Effector CD4-positive, alpha-beta T cell (primary cell): ENCODE measurements around the gene MCOLN1.

Experiments
- DNase-seq: peaks from one replicate; pipeline ENCODE4 v3.0.0-alpha.2; 2020

The MCOLN1 gene

GRCh38 chr19:7578127-7578526, 55.7 kb downstream of the MCOLN1 start:
- DNase-seq: no peak

DNA sequence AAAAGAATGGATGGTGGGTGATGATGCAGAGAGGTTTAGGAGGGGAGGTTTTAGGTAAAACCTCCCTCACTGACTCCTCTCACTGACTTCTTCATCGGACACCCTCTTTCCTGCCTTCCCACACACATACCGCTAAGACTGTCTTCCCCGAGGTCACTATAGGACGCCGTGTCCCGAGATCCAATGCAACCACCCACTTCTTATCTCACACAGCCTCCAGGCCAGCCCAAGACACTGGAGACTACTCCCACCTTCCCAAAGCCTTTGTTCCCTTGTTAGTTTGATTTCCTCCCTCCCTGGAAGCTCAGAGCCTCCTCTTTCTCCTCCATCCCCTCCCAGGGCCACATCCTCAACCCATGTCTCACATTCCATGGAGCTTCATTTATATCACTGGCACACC, 56.8 kb downstream of the MCOLN1 start:
- DNase-seq: no peak

- no peak for DNase-seq
Observed at GRCh38 chr19:7582446-7582845, 60.0 kb downstream of the MCOLN1 start.
